Activated CD4-positive, alpha-beta T cell treated with anti-CD3 and anti-CD28 coated beads, Interleukin-10, Interleukin-2, amounts not matched to agents 100 ng/mL and 50 ng/mL, durations not matched to agents 16 hours and 8 hours (primary cell): ENCODE data around the gene CPOX.

Experiments
- DNase-seq: peaks from one replicate; pipeline ENCODE4 v3.0.0-alpha.2; 2020

Gene CPOX

GRCh38 chr3:98594628-98595324 is 1.4 kb upstream of the CPOX start:
- no peak for DNase-seq

- DNase-seq: no peak
Measured at GRCh38 chr3:98592345-98592935, 971 bp downstream of the CPOX start.

GRCh38 chr3:98589331-98590036 is 3.9 kb downstream of the CPOX start:
- no peak for DNase-seq

- no peak for DNase-seq
Measured at GRCh38 chr3:98588065-98588464, 5.3 kb downstream of the CPOX start.

GRCh38 chr3:98587654-98588053 is 5.8 kb downstream of the CPOX start:
- no peak for DNase-seq

GRCh38 chr3:98584547-98584946 is 8.9 kb downstream of the CPOX start:
- DNase-seq: no peak

- DNase-seq: no peak
Measured at GRCh38 chr3:98583766-98584165, 9.6 kb downstream of the CPOX start.

GRCh38 chr3:98582042-98582441 is 11.4 kb downstream of the CPOX start:
- no peak for DNase-seq

- DNase-seq: no peak
Measured at GRCh38 chr3:98581474-98581873, 11.9 kb downstream of the CPOX start.

GRCh38 chr3:98580401-98581386 is 12.7 kb downstream of the CPOX start:
- no peak for DNase-seq

- no peak for DNase-seq
Measured at GRCh38 chr3:98577178-98577895, 16.1 kb downstream of the CPOX start.

GRCh38 chr3:98574132-98574531 is 19.3 kb downstream of the CPOX start:
- peak; percentile 50 for DNase-seq

- peak; percentile 51 for DNase-seq
Measured at GRCh38 chr3:98573181-98573728, 20.2 kb downstream of the CPOX start.

- DNase-seq: no peak
Measured at GRCh38 chr3:98568402-98568801, 25.0 kb downstream of the CPOX start.

GRCh38 chr3:98567666-98568270 is 25.6 kb downstream of the CPOX start:
- DNase-seq: peak; percentile 78

- DNase-seq: no peak
Measured at GRCh38 chr3:98565843-98566242, 27.6 kb downstream of the CPOX start.

GRCh38 chr3:98565237-98565643 is 28.2 kb downstream of the CPOX start:
- peak; percentile 80 for DNase-seq

- DNase-seq: peak; percentile 53
Measured at GRCh38 chr3:98564282-98565005, 29.0 kb downstream of the CPOX start.

GRCh38 chr3:98563661-98564281 is 29.6 kb downstream of the CPOX start:
- peak; percentile 81 for DNase-seq
